ENCODE data around the gene TRAK2. TPM values are rescaled to one million over a fixed set of nuclear protein-coding genes. Genes with fewer than 3 reads are reported as not detected.

TRAK2 gene
- total RNA-seq, 1 experiment from 2014 or later, result 9.4 TPM

DNA sequence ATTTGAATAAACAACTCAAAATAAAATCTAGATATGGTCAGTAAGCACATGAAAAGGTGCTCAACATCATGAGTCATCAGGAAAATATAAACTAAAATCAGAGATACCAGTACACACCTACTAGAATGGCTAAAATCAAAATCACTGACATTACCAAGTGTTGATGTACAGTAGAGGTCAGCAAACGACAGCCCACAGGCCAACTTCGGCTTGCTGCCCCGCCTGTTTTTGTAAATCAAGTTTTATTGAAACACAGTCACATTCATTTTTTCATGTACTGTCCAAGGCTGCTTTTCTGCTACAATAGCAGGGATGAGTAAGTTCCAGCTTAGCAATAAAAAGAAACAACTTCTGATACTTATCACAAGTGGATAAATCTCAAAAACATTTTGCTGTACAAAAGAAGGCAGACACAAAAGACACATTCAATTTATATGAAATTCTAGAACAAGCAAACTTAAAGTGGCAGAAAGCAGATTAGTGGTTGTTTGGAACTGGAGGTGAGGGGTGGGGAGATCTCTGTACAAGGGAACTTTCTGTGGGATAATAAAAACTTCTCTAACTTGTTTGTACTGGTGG, 32.1 kb downstream of the TRAK2 start:
- no peaks in the 10 kb centered on the region for H4K20me1 ChIP-seq (ENCODE audit: low read length)
- H2AFZ ChIP-seq (ENCODE audit: low read length), result no peak overlapping the region; the same call in 1 of the 2 replicates
- TF ChIP-seq EZH2 (IDR thresholded peaks at IDR 0.05; ENCODE audit: low read length, unreplicated experiment), result no peak
- TF ChIP-seq EZH2phosphoT487 (IDR thresholded peaks at IDR 0.05; ENCODE audit: borderline replicate concordance, low read length), result no peak
- TF ChIP-seq CTCF (conservative IDR thresholded peaks at IDR 0.05; ENCODE audit: low read depth, low read length), result peak; percentile 78
- no peaks in the 10 kb centered on the region for H3K27me3 ChIP-seq (ENCODE audit: low read length)
- H3K36me3 ChIP-seq (ENCODE audit: low read depth, low read length), result no peaks in the 10 kb centered on the region
- H3K9me2 ChIP-seq (replicated peaks; ENCODE audit: low read length), result no peaks in the 10 kb centered on the region
- H3K9me3 ChIP-seq (ENCODE audit: low read length), result no peaks in the 10 kb centered on the region
- no peak overlapping the region for H3K4me2 ChIP-seq (ENCODE audit: low read length)
- H3F3A ChIP-seq (ENCODE audit: low read length, unreplicated experiment), result peaks cover 4% of the 10 kb centered on the region
- no peak overlapping the region for H3K4me3 ChIP-seq (ENCODE audit: low read length)
- intact Hi-C loops (cut with micrococcal nuclease), result loop anchor here (1.0 to 5.0 kb wide), 4 partner anchors 33 to 288 kb away; partner anchors contain the start of genes STRADB and TRAK2
- 0 out of 2 replicates have a peak overlapping the region, but pooled peaks have one; percentile 14 for H3K27ac ChIP-seq (ENCODE audit: low read length)
- H3K79me2 ChIP-seq (ENCODE audit: low read length), result no peaks in the 10 kb centered on the region
- peak; percentile 75 for DNase-seq
- no TSS peak for BruUV-seq (replicated peaks)
- peaks cover 14% of the 10 kb centered on the region for H3K4me1 ChIP-seq (ENCODE audit: insufficient read depth, low read length)
- peak; percentile 91 for ATAC-seq
- ChIA-PET POLR2A (ENCODE audit: unreplicated experiment) (interaction anchor here (0.6 kb wide), 1 partner anchor 21 kb away, joined by 3 read pairs; no protein-coding TSS in a partner anchor), CTCF (no interaction called here)
- no peak overlapping the region for H3K9ac ChIP-seq (ENCODE audit: low read length)

- no peak for TF ChIP-seq EZH2 (IDR thresholded peaks at IDR 0.05; ENCODE audit: low read length, unreplicated experiment)
- TF ChIP-seq EZH2phosphoT487 (IDR thresholded peaks at IDR 0.05; ENCODE audit: borderline replicate concordance, low read length), result no peak
- no peak for TF ChIP-seq CTCF (conservative IDR thresholded peaks at IDR 0.05; ENCODE audit: low read depth, low read length)
- no TSS peak for BruUV-seq (replicated peaks)
- intact Hi-C loops (cut with micrococcal nuclease), result loop anchor here (5.0 kb wide), 2 partner anchors 37 to 52 kb away; partner anchors contain the start of genes STRADB and TRAK2
- ChIA-PET POLR2A (ENCODE audit: unreplicated experiment) (interaction anchor here (0.6 kb wide), 1 partner anchor 228 kb away, joined by 3 read pairs; the partner anchor contains the start of gene TMEM237), CTCF (no interaction called here)
- Histone ChIP-seq H3K27ac (ENCODE audit: low read length) (no peak overlapping the region), H3F3A (ENCODE audit: low read length, unreplicated experiment) (peaks cover 4% of the 10 kb centered on the region), H2AFZ (ENCODE audit: low read length) (no peak overlapping the region), H3K36me3 (ENCODE audit: low read depth, low read length) (no peaks in the 10 kb centered on the region), H3K27me3 (ENCODE audit: low read length) (no peaks in the 10 kb centered on the region), H3K9ac (ENCODE audit: low read length) (no peak overlapping the region), H3K4me2 (ENCODE audit: low read length) (no peak overlapping the region), H3K9me3 (ENCODE audit: low read length) (no peaks in the 10 kb centered on the region), H4K20me1 (ENCODE audit: low read length) (no peaks in the 10 kb centered on the region), H3K79me2 (ENCODE audit: low read length) (no peaks in the 10 kb centered on the region), H3K9me2 (replicated peaks; ENCODE audit: low read length) (no peaks in the 10 kb centered on the region), H3K4me3 (ENCODE audit: low read length) (no peak overlapping the region), H3K4me1 (ENCODE audit: insufficient read depth, low read length) (peaks cover 14% of the 10 kb centered on the region)
- DNase-seq, result no peak
- no peak for ATAC-seq
Observed at GRCh38 chr2:201415149-201415548, 36.1 kb downstream of the TRAK2 start.
